Testis (tissue), 2 donors: Measurements from ENCODE around the gene AKAP5.

ENCODE experiments used
- POLR2A ChIP-seq: fragments of 450-650 bp; IDR thresholded peaks from one replicate; pipeline ENCODE4 v1.6.1; 2017; ENCODE audit warnings: antibody characterized with exemption, mild to moderate bottlenecking, moderate library complexity
- TF ChIP-seq, protein P1 (sequence below), 3 experiments: fragments of 450-650 bp in 2 of 3; fragments of 200-600 bp in 1 of 3; sonication (generic) in 1 of 3; IDR thresholded peaks; one replicate each; pipeline ENCODE4 v1.5.1; 2016 to 2019; ENCODE audit warnings: antibody characterized with exemption in 3 of 3, mild to moderate bottlenecking in 2 of 3, moderate library complexity in 1 of 3

DNA sequence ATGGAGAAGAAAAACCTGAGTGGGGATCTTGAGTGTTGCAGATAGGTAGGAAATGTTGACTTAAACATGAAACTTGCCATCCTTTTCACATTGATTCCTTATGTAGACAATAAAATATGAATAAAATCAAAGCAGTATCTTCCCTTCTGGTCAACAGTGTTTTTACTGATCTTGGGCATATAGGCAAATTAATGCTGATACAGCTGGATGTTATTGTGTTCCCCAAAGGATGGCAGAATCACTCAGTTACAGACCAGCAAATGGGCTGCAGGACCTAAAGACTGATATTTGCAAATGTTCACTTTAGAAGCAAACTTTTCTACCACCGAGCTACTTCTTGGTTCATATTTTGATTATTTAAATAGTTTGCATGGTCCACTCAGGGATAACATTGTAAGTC, 43.3 kb upstream of the AKAP5 start:
- TF ChIP-seq, protein P1, sequence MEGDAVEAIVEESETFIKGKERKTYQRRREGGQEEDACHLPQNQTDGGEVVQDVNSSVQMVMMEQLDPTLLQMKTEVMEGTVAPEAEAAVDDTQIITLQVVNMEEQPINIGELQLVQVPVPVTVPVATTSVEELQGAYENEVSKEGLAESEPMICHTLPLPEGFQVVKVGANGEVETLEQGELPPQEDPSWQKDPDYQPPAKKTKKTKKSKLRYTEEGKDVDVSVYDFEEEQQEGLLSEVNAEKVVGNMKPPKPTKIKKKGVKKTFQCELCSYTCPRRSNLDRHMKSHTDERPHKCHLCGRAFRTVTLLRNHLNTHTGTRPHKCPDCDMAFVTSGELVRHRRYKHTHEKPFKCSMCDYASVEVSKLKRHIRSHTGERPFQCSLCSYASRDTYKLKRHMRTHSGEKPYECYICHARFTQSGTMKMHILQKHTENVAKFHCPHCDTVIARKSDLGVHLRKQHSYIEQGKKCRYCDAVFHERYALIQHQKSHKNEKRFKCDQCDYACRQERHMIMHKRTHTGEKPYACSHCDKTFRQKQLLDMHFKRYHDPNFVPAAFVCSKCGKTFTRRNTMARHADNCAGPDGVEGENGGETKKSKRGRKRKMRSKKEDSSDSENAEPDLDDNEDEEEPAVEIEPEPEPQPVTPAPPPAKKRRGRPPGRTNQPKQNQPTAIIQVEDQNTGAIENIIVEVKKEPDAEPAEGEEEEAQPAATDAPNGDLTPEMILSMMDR (IDR thresholded peaks at IDR 0.05) = no peak
- TF ChIP-seq POLR2A = no peak
